Measurements from ENCODE around the gene CDHR5.

The CDHR5 gene

DNA sequence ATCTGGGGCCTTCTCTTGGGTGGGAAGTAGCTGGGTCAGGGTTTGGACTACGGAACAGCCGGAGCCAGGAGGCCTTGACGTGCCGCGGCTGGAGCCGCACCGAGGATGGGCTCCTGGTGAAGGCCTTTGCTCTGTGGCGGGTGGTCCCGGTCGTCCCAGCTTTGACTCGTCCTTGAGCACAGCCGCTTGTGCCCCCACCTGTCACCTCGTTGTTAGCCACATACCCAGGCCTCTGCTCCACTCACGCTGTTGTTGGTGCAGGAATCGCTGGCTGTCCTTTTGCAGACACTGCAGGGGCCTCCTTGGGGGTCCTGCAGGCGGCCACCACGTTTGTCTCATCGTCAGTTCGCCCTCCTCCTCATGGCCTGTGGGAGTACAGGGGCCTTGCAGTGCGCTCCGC, 31.4 kb downstream of the CDHR5 start:
- H3K4me3 ChIP-seq (ENCODE audit: low read length): no peak overlapping the region
- TF ChIP-seq, protein P1, sequence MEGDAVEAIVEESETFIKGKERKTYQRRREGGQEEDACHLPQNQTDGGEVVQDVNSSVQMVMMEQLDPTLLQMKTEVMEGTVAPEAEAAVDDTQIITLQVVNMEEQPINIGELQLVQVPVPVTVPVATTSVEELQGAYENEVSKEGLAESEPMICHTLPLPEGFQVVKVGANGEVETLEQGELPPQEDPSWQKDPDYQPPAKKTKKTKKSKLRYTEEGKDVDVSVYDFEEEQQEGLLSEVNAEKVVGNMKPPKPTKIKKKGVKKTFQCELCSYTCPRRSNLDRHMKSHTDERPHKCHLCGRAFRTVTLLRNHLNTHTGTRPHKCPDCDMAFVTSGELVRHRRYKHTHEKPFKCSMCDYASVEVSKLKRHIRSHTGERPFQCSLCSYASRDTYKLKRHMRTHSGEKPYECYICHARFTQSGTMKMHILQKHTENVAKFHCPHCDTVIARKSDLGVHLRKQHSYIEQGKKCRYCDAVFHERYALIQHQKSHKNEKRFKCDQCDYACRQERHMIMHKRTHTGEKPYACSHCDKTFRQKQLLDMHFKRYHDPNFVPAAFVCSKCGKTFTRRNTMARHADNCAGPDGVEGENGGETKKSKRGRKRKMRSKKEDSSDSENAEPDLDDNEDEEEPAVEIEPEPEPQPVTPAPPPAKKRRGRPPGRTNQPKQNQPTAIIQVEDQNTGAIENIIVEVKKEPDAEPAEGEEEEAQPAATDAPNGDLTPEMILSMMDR (IDR thresholded peaks at IDR 0.05; ENCODE audit: insufficient read depth, low read depth, low read length, missing control alignments): no peak
- no peak for DNase-seq (ENCODE audit: low read depth)

DNA sequence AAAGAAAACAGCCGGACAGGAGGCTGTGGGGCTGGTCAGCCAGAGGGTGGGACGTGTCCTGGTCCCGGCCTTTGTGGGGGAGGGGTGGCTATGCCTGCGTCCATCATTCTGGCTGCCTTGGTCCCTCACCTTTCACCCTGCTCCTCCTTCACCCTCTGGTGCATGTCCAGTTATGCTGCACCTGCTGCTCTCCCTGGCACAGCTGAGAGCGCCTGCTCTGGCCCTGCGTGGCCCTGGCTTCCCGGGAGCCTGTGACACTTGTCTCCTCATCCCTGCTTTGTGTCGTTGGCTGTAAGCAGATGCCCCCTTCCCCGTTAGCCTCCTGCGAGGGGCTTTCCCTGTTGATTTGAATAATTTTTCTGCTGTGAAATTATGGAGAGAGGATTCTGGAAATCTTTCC, 31.8 kb downstream of the CDHR5 start:
- no peak for DNase-seq (ENCODE audit: low read depth)
- no peak overlapping the region for H3K4me3 ChIP-seq (ENCODE audit: low read length)
- TF ChIP-seq, protein P1 (IDR thresholded peaks at IDR 0.05; ENCODE audit: insufficient read depth, low read depth, low read length, missing control alignments): no peak

DNA sequence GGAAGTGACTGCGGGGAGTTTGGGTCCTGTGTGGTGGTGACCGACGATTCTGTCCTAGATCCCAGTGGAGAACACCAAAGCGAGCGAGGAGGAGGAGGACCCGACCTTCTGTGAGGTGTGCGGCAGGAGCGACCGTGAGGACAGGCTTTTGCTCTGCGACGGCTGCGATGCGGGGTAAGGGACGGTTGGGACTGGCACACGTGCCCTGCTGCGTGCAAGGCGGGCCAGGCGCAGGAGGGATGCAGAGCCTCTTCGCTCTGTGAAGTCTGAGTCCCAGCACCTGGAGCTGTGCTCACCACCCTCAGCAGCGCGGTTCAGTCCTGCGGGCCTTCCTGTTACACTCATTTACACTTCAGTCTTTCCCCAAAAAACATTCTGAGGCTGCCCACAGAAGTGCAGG, 32.3 kb downstream of the CDHR5 start:
- TF ChIP-seq, protein P1 (IDR thresholded peaks at IDR 0.05; ENCODE audit: insufficient read depth, low read depth, low read length, missing control alignments): no peak
- DNase-seq (ENCODE audit: low read depth): no peak
- no peak overlapping the region for H3K4me3 ChIP-seq (ENCODE audit: low read length)

DNA sequence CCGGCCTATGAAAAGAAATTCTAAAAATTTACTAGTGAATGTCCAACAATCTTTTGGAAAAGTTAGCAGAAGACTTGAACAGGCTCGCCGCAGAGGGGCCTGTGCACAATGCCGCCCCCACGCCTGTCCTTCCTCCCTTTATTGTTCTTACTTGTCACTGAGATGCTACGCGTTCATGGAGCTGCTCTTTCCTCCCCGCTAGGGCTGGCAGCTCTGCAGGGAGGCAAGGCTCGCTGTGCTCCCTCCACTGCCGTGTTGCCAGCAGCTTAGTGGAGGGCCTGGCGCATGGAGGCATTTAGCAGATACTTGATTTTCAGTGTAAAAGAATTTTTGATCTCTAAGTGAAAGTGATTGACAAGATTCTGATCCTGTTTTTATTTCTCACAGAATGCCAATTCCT, 33.8 kb downstream of the CDHR5 start:
- DNase-seq (ENCODE audit: low read depth): no peak
- TF ChIP-seq, protein P1 (IDR thresholded peaks at IDR 0.05; ENCODE audit: insufficient read depth, low read depth, low read length, missing control alignments): no peak
- no peak overlapping the region for H3K4me3 ChIP-seq (ENCODE audit: low read length)

DNA sequence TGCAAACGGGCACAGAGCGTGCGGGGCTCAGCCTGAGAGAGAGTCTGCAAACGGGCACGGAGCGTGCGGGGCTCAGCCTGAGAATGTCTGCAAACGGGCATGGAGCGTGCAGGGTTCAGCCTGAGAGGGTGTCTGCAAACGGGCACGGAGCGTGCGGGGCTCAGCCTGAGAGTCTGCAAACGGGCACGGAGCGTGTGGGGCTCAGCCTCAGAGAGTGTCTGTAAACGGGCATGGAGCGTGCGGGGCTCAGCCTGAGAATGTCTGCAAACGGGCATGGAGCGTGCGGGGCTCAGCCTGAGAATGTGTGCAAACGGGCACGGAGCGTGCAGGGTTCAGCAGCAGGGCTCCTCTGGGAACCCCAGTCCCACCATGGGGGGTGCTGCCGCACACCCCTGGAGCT, 35.0 kb downstream of the CDHR5 start:
- H3K4me3 ChIP-seq (ENCODE audit: low read length): no peak overlapping the region
- TF ChIP-seq, protein P1 (IDR thresholded peaks at IDR 0.05; ENCODE audit: insufficient read depth, low read depth, low read length, missing control alignments): no peak
- no peak for DNase-seq (ENCODE audit: low read depth)

DNA sequence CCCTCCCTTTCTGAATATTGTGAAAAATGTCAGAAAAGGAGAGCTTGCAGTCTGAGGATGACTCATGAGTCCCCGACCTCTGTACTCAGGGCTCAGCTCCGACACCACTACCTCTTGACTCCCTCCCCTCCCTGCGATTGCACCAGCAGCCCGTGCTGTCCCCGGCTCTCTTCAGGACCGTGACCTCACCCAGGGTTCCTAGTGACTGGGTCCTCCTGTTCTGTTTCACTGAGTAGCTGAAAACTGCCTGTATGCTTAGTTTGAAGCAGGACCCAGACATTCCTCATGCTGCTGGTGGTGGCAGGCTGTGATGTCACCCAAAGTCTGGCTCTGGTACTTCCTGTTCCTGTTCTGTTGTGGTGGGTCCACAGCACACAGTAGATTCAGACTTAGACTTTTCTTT, 36.8 kb downstream of the CDHR5 start:
- no peak overlapping the region for H3K4me3 ChIP-seq (ENCODE audit: low read length)
- TF ChIP-seq, protein P1 (IDR thresholded peaks at IDR 0.05; ENCODE audit: insufficient read depth, low read depth, low read length, missing control alignments): no peak
- DNase-seq (ENCODE audit: low read depth): no peak

DNA sequence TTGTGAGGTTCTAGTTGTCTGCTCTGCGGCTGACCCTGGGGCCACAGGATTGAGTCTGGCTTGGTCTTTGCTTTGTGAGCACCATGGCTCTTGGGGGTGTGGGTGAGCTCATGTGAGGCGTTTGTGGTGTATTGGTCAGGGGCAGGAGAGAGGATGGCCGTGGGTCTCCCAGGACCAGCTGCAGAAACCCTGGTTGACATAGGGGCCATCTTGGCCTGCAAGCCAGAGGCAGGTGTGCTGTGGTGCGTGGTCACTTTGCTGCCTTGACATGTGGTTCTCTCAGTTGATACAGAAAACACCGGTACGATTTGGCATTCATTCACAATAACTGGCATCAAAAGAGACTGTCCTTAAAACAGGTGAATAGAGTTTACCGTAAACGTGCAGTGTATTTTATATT, 37.2 kb downstream of the CDHR5 start:
- DNase-seq (ENCODE audit: low read depth): no peak

More for the DNA sequence above, 37.2 kb downstream of the CDHR5 start:
- no peak overlapping the region for H3K4me3 ChIP-seq (ENCODE audit: low read length)
- TF ChIP-seq, protein P1 (IDR thresholded peaks at IDR 0.05; ENCODE audit: insufficient read depth, low read depth, low read length, missing control alignments): no peak
